Measurements from ENCODE around the gene TGFB2. TPM values are rescaled to one million over a fixed set of nuclear protein-coding genes. Genes with fewer than 3 reads are reported as not detected.

Gene TGFB2
- total and polyA plus RNA-seq, 2 experiments from 2014 or later, result 0.31 to 1.4 TPM

DNA sequence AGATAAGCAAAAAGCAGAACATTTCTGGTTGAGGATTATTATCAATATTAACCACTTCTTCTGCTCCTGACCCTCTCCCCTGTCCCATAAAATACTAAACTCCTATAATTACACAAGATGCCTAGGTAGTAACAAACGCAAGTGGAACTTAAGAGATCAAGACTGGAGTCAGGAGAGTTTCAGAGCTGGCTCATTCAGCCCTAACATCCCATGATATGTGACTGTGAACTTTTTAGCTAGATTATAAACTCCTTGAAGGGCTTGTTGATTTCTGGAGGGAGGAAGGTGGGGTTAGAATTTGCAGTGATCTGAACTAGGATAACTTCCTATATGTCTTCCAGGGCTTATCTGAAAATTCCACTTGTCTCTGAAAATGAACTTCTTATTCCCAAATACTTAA is 130.6 kb downstream of the TGFB2 start:
- H3K36me3 ChIP-seq (ENCODE audit: insufficient read depth), result no peaks in the 10 kb centered on the region
- no peak overlapping the region for H3K27ac ChIP-seq (ENCODE audit: low read depth)
- DNase-seq (ENCODE audit: low spot score) (no peak), ATAC-seq (no peak)
- H3K4me1 ChIP-seq (ENCODE audit: insufficient read depth), result no peaks in the 10 kb centered on the region
- no peak overlapping the region for H2AFZ ChIP-seq
- no peaks in the 10 kb centered on the region for H3K79me2 ChIP-seq (replicated peaks; ENCODE audit: insufficient read depth)
- H3K27ac Mint-ChIP-seq, result no peak overlapping the region
- H3K27me3 Mint-ChIP-seq (ENCODE audit: insufficient read depth, low read depth, poor library complexity), result no peaks in the 10 kb centered on the region
- no peaks in the 10 kb centered on the region; the same call in 1 of the 3 replicates for H3K4me1 Mint-ChIP-seq
- H3K9me3 Mint-ChIP-seq, result no peaks in the 10 kb centered on the region
- H3K36me3 Mint-ChIP-seq (ENCODE audit: low read depth), result no peaks in the 10 kb centered on the region
- H3K27me3 ChIP-seq (ENCODE audit: insufficient read depth), result no peaks in the 10 kb centered on the region
- TF ChIP-seq ETS1 (IDR thresholded peaks at IDR 0.05), result no peak
- TF ChIP-seq CREB1 (CRISPR knock-in tag; IDR thresholded peaks at IDR 0.05; ENCODE audit: low read depth), result no peak
- TF ChIP-seq, protein P1, sequence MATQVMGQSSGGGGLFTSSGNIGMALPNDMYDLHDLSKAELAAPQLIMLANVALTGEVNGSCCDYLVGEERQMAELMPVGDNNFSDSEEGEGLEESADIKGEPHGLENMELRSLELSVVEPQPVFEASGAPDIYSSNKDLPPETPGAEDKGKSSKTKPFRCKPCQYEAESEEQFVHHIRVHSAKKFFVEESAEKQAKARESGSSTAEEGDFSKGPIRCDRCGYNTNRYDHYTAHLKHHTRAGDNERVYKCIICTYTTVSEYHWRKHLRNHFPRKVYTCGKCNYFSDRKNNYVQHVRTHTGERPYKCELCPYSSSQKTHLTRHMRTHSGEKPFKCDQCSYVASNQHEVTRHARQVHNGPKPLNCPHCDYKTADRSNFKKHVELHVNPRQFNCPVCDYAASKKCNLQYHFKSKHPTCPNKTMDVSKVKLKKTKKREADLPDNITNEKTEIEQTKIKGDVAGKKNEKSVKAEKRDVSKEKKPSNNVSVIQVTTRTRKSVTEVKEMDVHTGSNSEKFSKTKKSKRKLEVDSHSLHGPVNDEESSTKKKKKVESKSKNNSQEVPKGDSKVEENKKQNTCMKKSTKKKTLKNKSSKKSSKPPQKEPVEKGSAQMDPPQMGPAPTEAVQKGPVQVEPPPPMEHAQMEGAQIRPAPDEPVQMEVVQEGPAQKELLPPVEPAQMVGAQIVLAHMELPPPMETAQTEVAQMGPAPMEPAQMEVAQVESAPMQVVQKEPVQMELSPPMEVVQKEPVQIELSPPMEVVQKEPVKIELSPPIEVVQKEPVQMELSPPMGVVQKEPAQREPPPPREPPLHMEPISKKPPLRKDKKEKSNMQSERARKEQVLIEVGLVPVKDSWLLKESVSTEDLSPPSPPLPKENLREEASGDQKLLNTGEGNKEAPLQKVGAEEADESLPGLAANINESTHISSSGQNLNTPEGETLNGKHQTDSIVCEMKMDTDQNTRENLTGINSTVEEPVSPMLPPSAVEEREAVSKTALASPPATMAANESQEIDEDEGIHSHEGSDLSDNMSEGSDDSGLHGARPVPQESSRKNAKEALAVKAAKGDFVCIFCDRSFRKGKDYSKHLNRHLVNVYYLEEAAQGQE (IDR thresholded peaks at IDR 0.05; ENCODE audit: unreplicated experiment), result no peak
- no peak for TF ChIP-seq NANOG (IDR thresholded peaks at IDR 0.05; ENCODE audit: borderline replicate concordance)
- no peak for TF ChIP-seq JUNB (IDR thresholded peaks at IDR 0.05; ENCODE audit: unreplicated experiment)
- no peak for TF ChIP-seq ZNF331 (CRISPR knock-in tag; IDR thresholded peaks at IDR 0.05; ENCODE audit: low read depth)
- no peak for TF ChIP-seq EZH2 (IDR thresholded peaks at IDR 0.05; ENCODE audit: low read depth, unreplicated experiment)
- TF ChIP-seq STAT1 (IDR thresholded peaks at IDR 0.05; ENCODE audit: unreplicated experiment), result no peak
- TF ChIP-seq ZNF114 (CRISPR knock-in tag; IDR thresholded peaks at IDR 0.05), result no peak
- TF ChIP-seq POLR2AphosphoS5 (IDR thresholded peaks at IDR 0.05; ENCODE audit: low read depth), result no peak
- TF ChIP-seq CTCF (conservative IDR thresholded peaks at IDR 0.05; ENCODE audit: low read depth in 2 of 2), result no peak
- no peak for TF ChIP-seq EZH2phosphoT487 (IDR thresholded peaks at IDR 0.05; ENCODE audit: unreplicated experiment)
- TF ChIP-seq ZNF462 (CRISPR knock-in tag; IDR thresholded peaks at IDR 0.05), result no peak
- no peak overlapping the region for H3K4me3 Mint-ChIP-seq
- H3K4me3 ChIP-seq, result no peak overlapping the region
- H3K9me2 ChIP-seq (ENCODE audit: insufficient read depth), result no peaks in the 10 kb centered on the region
- no peaks in the 10 kb centered on the region for H4K20me1 ChIP-seq (replicated peaks; ENCODE audit: insufficient read depth)
- H3F3A ChIP-seq (replicated peaks; ENCODE audit: low read depth), result no peaks in the 10 kb centered on the region
- no peak overlapping the region for H3K4me2 ChIP-seq

Measured in GM23338 (cell line).